HG02571 (cell line): ENCODE measurements around the gene DMRT1.

Experiments used
- ATAC-seq: cut with Tn5 transposase; IDR thresholded peaks from one replicate; pipeline ENCODE4 v1.9.1; 2021; ENCODE audit warnings: mild to moderate bottlenecking, moderate library complexity; ENCODE audit not compliant: unreplicated experiment

DMRT1 gene

GRCh38 chr9:841371-842209 lies at the start of gene DMRT1:
TSS of gene DMRT1 (plus strand) at chr9:841697. CDS start at chr9:841839, 142 bp downstream.
- no peak for ATAC-seq

GRCh38 chr9:792331-793260 lies 48.9 kb upstream of the DMRT1 start:
- ATAC-seq, result no peak

- ATAC-seq, result no peak
Measured at GRCh38 chr9:794386-794785, 47.1 kb upstream of the DMRT1 start.

GRCh38 chr9:795869-796268 lies 45.6 kb upstream of the DMRT1 start:
- no peak for ATAC-seq

- ATAC-seq, result no peak
Measured at GRCh38 chr9:800591-801150, 40.8 kb upstream of the DMRT1 start.

- ATAC-seq, result no peak
Measured at GRCh38 chr9:801399-802071, 40.0 kb upstream of the DMRT1 start.

- ATAC-seq, result no peak
Measured at GRCh38 chr9:804026-804425, 37.5 kb upstream of the DMRT1 start.

- ATAC-seq, result no peak
Measured at GRCh38 chr9:805151-805550, 36.3 kb upstream of the DMRT1 start.

GRCh38 chr9:806285-807156 lies 35.0 kb upstream of the DMRT1 start:
- ATAC-seq, result no peak

GRCh38 chr9:811106-811531 lies 30.4 kb upstream of the DMRT1 start:
- no peak for ATAC-seq

- ATAC-seq, result no peak
Measured at GRCh38 chr9:818958-819357, 22.5 kb upstream of the DMRT1 start.

GRCh38 chr9:826500-827280 lies 14.8 kb upstream of the DMRT1 start:
- no peak for ATAC-seq

GRCh38 chr9:840343-840742 lies 1.2 kb upstream of the DMRT1 start:
- ATAC-seq, result no peak

GRCh38 chr9:842635-843426 lies 1.3 kb downstream of the DMRT1 start:
- no peak for ATAC-seq

- ATAC-seq, result no peak
Measured at GRCh38 chr9:843427-843785, 1.9 kb downstream of the DMRT1 start.

- ATAC-seq, result no peak
Measured at GRCh38 chr9:846852-847251, 5.4 kb downstream of the DMRT1 start.

GRCh38 chr9:847505-847904 lies 6.0 kb downstream of the DMRT1 start:
- no peak for ATAC-seq

- no peak for ATAC-seq
Measured at GRCh38 chr9:849431-849830, 7.9 kb downstream of the DMRT1 start.
